Measurements from ENCODE around the gene TMPRSS2. TPM values are rescaled to one million over a fixed set of nuclear protein-coding genes. Genes with fewer than 3 reads are reported as not detected.

Gene TMPRSS2
- total RNA-seq, 1 experiment from 2014 or later, result 1.1 TPM

DNA sequence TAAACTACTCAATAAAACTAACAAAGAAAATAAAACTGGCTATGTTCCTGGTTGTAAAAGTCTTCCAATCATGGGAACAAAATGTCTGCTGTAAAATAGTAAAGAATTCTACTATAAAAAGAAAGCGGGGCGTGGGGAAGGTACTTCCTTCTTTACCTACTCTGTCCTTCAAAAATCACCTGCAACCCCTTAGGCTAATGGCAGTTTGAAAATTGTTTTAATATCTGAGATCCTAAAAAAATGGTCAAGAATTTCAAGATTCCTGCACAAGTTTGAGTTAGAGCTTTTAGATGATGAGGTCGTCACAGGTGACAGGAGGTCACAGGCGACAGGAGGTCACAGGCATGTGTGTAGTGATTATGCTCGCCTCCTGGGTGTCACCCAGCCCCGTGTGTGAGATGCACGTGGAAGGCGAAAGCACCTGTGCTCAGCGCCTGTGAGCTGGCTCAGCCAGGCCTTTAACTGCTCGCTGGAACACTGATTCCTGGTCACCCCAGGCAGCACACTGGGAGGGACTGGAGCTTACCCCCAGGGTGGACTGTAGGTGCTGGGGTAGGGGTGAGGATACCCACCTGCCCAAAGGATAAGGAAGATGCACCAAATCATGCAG lies 18.6 kb upstream of the TMPRSS2 start:
- Histone ChIP-seq H3K4me3 (replicated peaks in 1 of 2; ENCODE audit: low read depth in 1 of 2, low read length in 2 of 2) (no peak overlapping the region), H2AFZ (ENCODE audit: low read depth, low read length, poor library complexity, severe bottlenecking) (no peak overlapping the region), H3K4me1 (ENCODE audit: control insufficient read depth in 1 of 2, insufficient read depth in 2 of 2, low read length in 2 of 2) (no peaks in the 10 kb centered on the region), H3K9me3 (ENCODE audit: control insufficient read depth in 1 of 2, insufficient read depth in 1 of 2, low read depth in 1 of 2, low read length in 2 of 2) (no peaks in the 10 kb centered on the region), H3K9me2 (ENCODE audit: insufficient read depth) (no peaks in the 10 kb centered on the region), H3K27me3 (ENCODE audit: insufficient read depth, low read length) (no peaks in the 10 kb centered on the region), H3K79me2 (ENCODE audit: insufficient read depth, low read length) (no peaks in the 10 kb centered on the region), H3K27ac (ENCODE audit: low read depth, low read length) (no peak overlapping the region), H4K20me1 (ENCODE audit: insufficient read depth) (no peaks in the 10 kb centered on the region), H3K36me3 (ENCODE audit: control insufficient read depth in 1 of 2, insufficient read depth in 2 of 2, low read length in 2 of 2) (no peaks in the 10 kb centered on the region), H3K4me2 (ENCODE audit: low read length) (no peak overlapping the region), H3K9ac (ENCODE audit: low read length) (no peak overlapping the region)
- intact Hi-C loops (cut with micrococcal nuclease), result no loop called here
- ATAC-seq (no peak), DNase-seq (ENCODE audit: low read depth, low spot score) (no peak)
- no peak for TF ChIP-seq POLR2A (IDR thresholded peaks at IDR 0.05; ENCODE audit: borderline replicate concordance, extremely low read depth, insufficient read depth, insufficient read length)
- no peak for TF ChIP-seq SP1 (IDR thresholded peaks at IDR 0.05; ENCODE audit: low read depth)
- TF ChIP-seq, protein P1, sequence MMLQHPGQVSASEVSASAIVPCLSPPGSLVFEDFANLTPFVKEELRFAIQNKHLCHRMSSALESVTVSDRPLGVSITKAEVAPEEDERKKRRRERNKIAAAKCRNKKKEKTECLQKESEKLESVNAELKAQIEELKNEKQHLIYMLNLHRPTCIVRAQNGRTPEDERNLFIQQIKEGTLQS (IDR thresholded peaks at IDR 0.05), result no peak
- TF ChIP-seq EGR1 (IDR thresholded peaks at IDR 0.05; ENCODE audit: low read depth), result no peak
- no peak for TF ChIP-seq ZFX (IDR thresholded peaks at IDR 0.05)
- TF ChIP-seq ELF1 (IDR thresholded peaks at IDR 0.05; ENCODE audit: borderline replicate concordance, low read depth), result no peak
- no peak for TF ChIP-seq ZNF274 (IDR thresholded peaks at IDR 0.05; ENCODE audit: low read depth, low read length)
- RAD21 ChIA-PET (ENCODE audit: low non-redundant PET in 1 of 2, low total read pairs in 2 of 2, uncharacterized antibody in 2 of 2, unreplicated experiment in 2 of 2), result no interaction called here
- BruUV-seq (replicated peaks), result no TSS peak
- POLR2A ChIA-PET, result no interaction called here
- CTCF ChIA-PET, result no interaction called here

DNA sequence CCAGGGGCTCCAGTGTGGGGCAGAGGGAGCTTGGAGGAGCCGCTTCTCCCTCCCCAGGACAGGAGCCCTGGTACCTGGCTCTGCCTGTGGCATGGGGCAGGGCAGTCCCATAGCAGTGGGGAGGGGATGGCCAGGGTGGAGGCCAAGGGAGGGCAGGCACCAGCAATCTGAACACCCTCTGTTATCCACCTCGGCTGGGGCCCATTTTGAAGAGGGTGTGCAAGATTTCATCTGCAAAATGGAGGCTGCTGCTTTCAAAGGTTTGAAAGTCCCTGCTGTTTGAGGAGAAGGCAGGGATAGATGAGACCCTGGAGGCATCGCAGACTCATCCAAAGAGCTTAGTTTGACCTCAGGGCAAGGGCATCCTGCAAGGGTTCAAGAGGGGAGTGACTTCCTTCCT lies 15.2 kb upstream of the TMPRSS2 start:
- Histone ChIP-seq H3K4me3 (replicated peaks in 1 of 2; ENCODE audit: low read depth in 1 of 2, low read length in 2 of 2) (no peak overlapping the region), H3K9me3 (ENCODE audit: control insufficient read depth in 1 of 2, insufficient read depth in 1 of 2, low read depth in 1 of 2, low read length in 2 of 2) (no peaks in the 10 kb centered on the region), H3K9ac (ENCODE audit: low read length) (no peak overlapping the region), H3K27ac (ENCODE audit: low read depth, low read length) (no peak overlapping the region), H3K79me2 (ENCODE audit: insufficient read depth, low read length) (no peaks in the 10 kb centered on the region), H2AFZ (ENCODE audit: low read depth, low read length, poor library complexity, severe bottlenecking) (no peak overlapping the region), H3K27me3 (ENCODE audit: insufficient read depth, low read length) (no peaks in the 10 kb centered on the region), H3K36me3 (ENCODE audit: control insufficient read depth in 1 of 2, insufficient read depth in 2 of 2, low read length in 2 of 2) (no peaks in the 10 kb centered on the region), H3K4me2 (ENCODE audit: low read length) (no peak overlapping the region), H3K4me1 (ENCODE audit: control insufficient read depth in 1 of 2, insufficient read depth in 2 of 2, low read length in 2 of 2) (no peaks in the 10 kb centered on the region), H3K9me2 (ENCODE audit: insufficient read depth) (no peaks in the 10 kb centered on the region), H4K20me1 (ENCODE audit: insufficient read depth) (no peaks in the 10 kb centered on the region)
- no TSS peak for BruUV-seq (replicated peaks)
- ChIA-PET POLR2A (no interaction called here), CTCF (no interaction called here), RAD21 (ENCODE audit: low non-redundant PET in 1 of 2, low total read pairs in 2 of 2, uncharacterized antibody in 2 of 2, unreplicated experiment in 2 of 2) (no interaction called here)
- no peak for DNase-seq (ENCODE audit: low read depth, low spot score)
- TF ChIP-seq, protein P2, sequence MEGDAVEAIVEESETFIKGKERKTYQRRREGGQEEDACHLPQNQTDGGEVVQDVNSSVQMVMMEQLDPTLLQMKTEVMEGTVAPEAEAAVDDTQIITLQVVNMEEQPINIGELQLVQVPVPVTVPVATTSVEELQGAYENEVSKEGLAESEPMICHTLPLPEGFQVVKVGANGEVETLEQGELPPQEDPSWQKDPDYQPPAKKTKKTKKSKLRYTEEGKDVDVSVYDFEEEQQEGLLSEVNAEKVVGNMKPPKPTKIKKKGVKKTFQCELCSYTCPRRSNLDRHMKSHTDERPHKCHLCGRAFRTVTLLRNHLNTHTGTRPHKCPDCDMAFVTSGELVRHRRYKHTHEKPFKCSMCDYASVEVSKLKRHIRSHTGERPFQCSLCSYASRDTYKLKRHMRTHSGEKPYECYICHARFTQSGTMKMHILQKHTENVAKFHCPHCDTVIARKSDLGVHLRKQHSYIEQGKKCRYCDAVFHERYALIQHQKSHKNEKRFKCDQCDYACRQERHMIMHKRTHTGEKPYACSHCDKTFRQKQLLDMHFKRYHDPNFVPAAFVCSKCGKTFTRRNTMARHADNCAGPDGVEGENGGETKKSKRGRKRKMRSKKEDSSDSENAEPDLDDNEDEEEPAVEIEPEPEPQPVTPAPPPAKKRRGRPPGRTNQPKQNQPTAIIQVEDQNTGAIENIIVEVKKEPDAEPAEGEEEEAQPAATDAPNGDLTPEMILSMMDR (IDR thresholded peaks at IDR 0.05 in 2 of 3, conservative IDR thresholded peaks at IDR 0.05 in 1 of 3; ENCODE audit: borderline replicate concordance in 1 of 3, insufficient read depth in 1 of 3, low read depth in 2 of 3, low read length in 2 of 3), result no peak
- TF ChIP-seq, protein P3, sequence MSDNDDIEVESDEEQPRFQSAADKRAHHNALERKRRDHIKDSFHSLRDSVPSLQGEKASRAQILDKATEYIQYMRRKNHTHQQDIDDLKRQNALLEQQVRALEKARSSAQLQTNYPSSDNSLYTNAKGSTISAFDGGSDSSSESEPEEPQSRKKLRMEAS (IDR thresholded peaks at IDR 0.05), result no peak
- TF ChIP-seq, protein P1 (IDR thresholded peaks at IDR 0.05), result no peak
- no peak for ATAC-seq
- intact Hi-C loops (cut with micrococcal nuclease), result no loop called here

Measured in HCT116 (cell line).